Breast epithelium (tissue), 4 donors: ENCODE results near the gene ACVR2B. TPM values are rescaled to one million over a fixed set of nuclear protein-coding genes. Genes with fewer than 3 reads are reported as not detected.

Source experiments
- DNase-seq, 2 donors: peaks; one replicate each; pipeline ENCODE4 v3.0.0-alpha.2; 2019; ENCODE audit warnings: low spot score in 2 of 2
- H3K27ac ChIP-seq, 2 donors: fragments of 200-600 bp; sonication (generic) in 1 of 2; one replicate each; pipeline ENCODE4 v1.5.1; 2016 to 2019; ENCODE audit warnings: mild to moderate bottlenecking in 1 of 2
- H3K27me3 ChIP-seq, 2 donors: fragments of 200-600 bp; sonication (generic) in 1 of 2; one replicate each; pipeline versions ENCODE4 v1.5.1 to v1.6.0; 2017 to 2019; ENCODE audit warnings: control low read depth in 1 of 2, mild to moderate bottlenecking in 1 of 2
- H3K36me3 ChIP-seq: fragments of 200-600 bp; one replicate; pipeline ENCODE4 v1.5.1; 2019
- H3K4me1 ChIP-seq, 2 donors: fragments of 200-600 bp; sonication (generic); one replicate each; pipeline ENCODE4 v1.5.1; 2016 to 2019; ENCODE audit warnings: control low read depth in 1 of 2
- H3K4me3 ChIP-seq, 3 donors: fragments of 200-600 bp; sonication (generic); 1 replicate in 2 of 3; 2 replicates in 1 of 3; pipeline ENCODE4 v1.5.1; 2016 to 2019; ENCODE audit warnings: mild to moderate bottlenecking in 3 of 3, moderate library complexity in 2 of 3
- H3K9me3 ChIP-seq, 2 donors: fragments of 200-600 bp; sonication (generic) in 1 of 2; one replicate each; pipeline ENCODE4 v1.5.1; 2016 to 2019; ENCODE audit warnings: control low read depth in 1 of 2
- CTCF ChIP-seq, 3 donors: fragments of 450-650 bp; IDR thresholded peaks; one replicate each; pipeline ENCODE4 v1.5.1; 2016 to 2017; ENCODE audit warnings: antibody characterized with exemption in 3 of 3, mild to moderate bottlenecking in 3 of 3, moderate library complexity in 3 of 3
- POLR2A ChIP-seq: fragments of 450-650 bp; IDR thresholded peaks from one replicate; pipeline ENCODE4 v1.6.1; 2016; ENCODE audit warnings: antibody characterized with exemption, mild to moderate bottlenecking, moderate library complexity
- POLR2AphosphoS5 ChIP-seq, 3 donors: sonication (generic); formaldehyde crosslinking; IDR thresholded peaks; one replicate each; pipeline ENCODE4 v1.6.1; 2017; ENCODE audit warnings: antibody characterized with exemption in 3 of 3
- intact Hi-C: fragments of 100-400 bp; cut with DNase I; formaldehyde crosslinking; loops from one replicate; pipeline ENCODE4 v1.15.1; 2023; ENCODE audit warnings: low total_unique reads
- total RNA-seq, 3 donors: library from RNA; depleted of rRNA; stranded (reverse); fragments of >200 nt; gene quantifications; one replicate each; pipeline ENCODE4 v1.1.0, GENCODE V29; 2016

Gene ACVR2B
- total RNA-seq, 3 donors from 2014 or later = 4.0 to 10.7 (median 10.2) TPM

- TF ChIP-seq CTCF (IDR thresholded peaks at IDR 0.05) (no peak), POLR2AphosphoS5 (IDR thresholded peaks at IDR 0.05) (no peak), POLR2A (no peak)
- Histone ChIP-seq H3K4me1 (no peaks in the 10 kb centered on the region), H3K4me3 (no peak overlapping the region), H3K36me3 (no peaks in the 10 kb centered on the region), H3K9me3 (no peaks in the 10 kb centered on the region), H3K27ac (no peak overlapping the region), H3K27me3 (no peaks in the 10 kb centered on the region)
- no peak for DNase-seq
- intact Hi-C loops = no loop called here
These were observed 65.3 kb downstream of the ACVR2B start for GRCh38 chr3:38519000-38519399.

- no peaks in the 10 kb centered on the region for H3K4me1 ChIP-seq
- no peaks in the 10 kb centered on the region for H3K36me3 ChIP-seq
- intact Hi-C loops = loop anchor here (10.0 kb wide), 1 partner anchor 115 kb away; no protein-coding TSS in a partner anchor
These were observed 66.0 kb downstream of the ACVR2B start for GRCh38 chr3:38519651-38520050.

GRCh38 chr3:38521391-38521987, 67.8 kb downstream of the ACVR2B start:
- no peaks in the 10 kb centered on the region for H3K27me3 ChIP-seq
- peak; percentile 71 to 84 (median 74) for TF ChIP-seq CTCF (IDR thresholded peaks at IDR 0.05)
- no peak for TF ChIP-seq POLR2A
- H3K9me3 ChIP-seq = no peaks in the 10 kb centered on the region
- no peaks in the 10 kb centered on the region for H3K4me1 ChIP-seq
- H3K4me3 ChIP-seq = no peak overlapping the region
- intact Hi-C loops = loop anchor here (10.0 kb wide), 1 partner anchor 113 kb away; no protein-coding TSS in a partner anchor
- H3K36me3 ChIP-seq = no peaks in the 10 kb centered on the region
- DNase-seq = peak; percentile 59 to 66
- H3K27ac ChIP-seq = no peak overlapping the region

More at GRCh38 chr3:38519651-38520050, 66.0 kb downstream of the ACVR2B start:
- H3K9me3 ChIP-seq = no peaks in the 10 kb centered on the region
- TF ChIP-seq POLR2AphosphoS5 (IDR thresholded peaks at IDR 0.05) (no peak), CTCF (IDR thresholded peaks at IDR 0.05) (no peak), POLR2A (no peak)
- H3K27ac ChIP-seq = no peak overlapping the region
- DNase-seq = no peak
- no peaks in the 10 kb centered on the region for H3K27me3 ChIP-seq
- no peak overlapping the region for H3K4me3 ChIP-seq

GRCh38 chr3:38522002-38522401, 68.3 kb downstream of the ACVR2B start:
- intact Hi-C loops = loop anchor here (10.0 kb wide), 1 partner anchor 113 kb away; no protein-coding TSS in a partner anchor
- DNase-seq = no peak
- Histone ChIP-seq H3K36me3 (no peaks in the 10 kb centered on the region), H3K4me1 (no peaks in the 10 kb centered on the region), H3K27me3 (no peaks in the 10 kb centered on the region), H3K27ac (no peak overlapping the region), H3K9me3 (no peaks in the 10 kb centered on the region), H3K4me3 (no peak overlapping the region)
- no peak for TF ChIP-seq POLR2A
- TF ChIP-seq CTCF (IDR thresholded peaks at IDR 0.05) = no peak
- no peak for TF ChIP-seq POLR2AphosphoS5 (IDR thresholded peaks at IDR 0.05)

- no peak for DNase-seq
- H3K27ac ChIP-seq = no peak overlapping the region
- intact Hi-C loops = loop anchor here (10.0 kb wide), 1 partner anchor 111 kb away; no protein-coding TSS in a partner anchor
- no peak overlapping the region for H3K4me3 ChIP-seq
- TF ChIP-seq CTCF (IDR thresholded peaks at IDR 0.05) (no peak), POLR2AphosphoS5 (IDR thresholded peaks at IDR 0.05) (no peak), POLR2A (no peak)
- no peaks in the 10 kb centered on the region for H3K27me3 ChIP-seq
- no peaks in the 10 kb centered on the region for H3K4me1 ChIP-seq
- no peaks in the 10 kb centered on the region for H3K36me3 ChIP-seq
- H3K9me3 ChIP-seq = no peaks in the 10 kb centered on the region
These were observed 70.5 kb downstream of the ACVR2B start for GRCh38 chr3:38524141-38524739.
